Measurements from ENCODE around the gene EID2B.

Gene EID2B

GRCh38 chr19:39494661-39495060 is 38.0 kb downstream of the EID2B start:
- Histone ChIP-seq H3K4me1 (ENCODE audit: insufficient read depth, poor library complexity, severe bottlenecking) (no peaks in the 10 kb centered on the region), H3K9me3 (ENCODE audit: severe bottlenecking) (no peaks in the 10 kb centered on the region), H3K4me3 (ENCODE audit: severe bottlenecking) (no peak overlapping the region), H3K27me3 (ENCODE audit: insufficient read depth, poor library complexity, severe bottlenecking) (peaks cover 23% of the 10 kb centered on the region), H3K36me3 (ENCODE audit: low read depth) (peaks cover 8% of the 10 kb centered on the region), H3K27ac (ENCODE audit: poor library complexity, severe bottlenecking) (no peak overlapping the region)
- ATAC-seq (ENCODE audit: low read depth) (no peak), DNase-seq (ENCODE audit: low spot score) (no peak)
- TF ChIP-seq CTCF (IDR thresholded peaks at IDR 0.05; ENCODE audit: poor library complexity, severe bottlenecking), result no peak

GRCh38 chr19:39492788-39493187 is 39.9 kb downstream of the EID2B start:
- Histone ChIP-seq H3K27me3 (ENCODE audit: insufficient read depth, poor library complexity, severe bottlenecking) (peaks cover 6% of the 10 kb centered on the region), H3K4me1 (ENCODE audit: insufficient read depth, poor library complexity, severe bottlenecking) (no peaks in the 10 kb centered on the region), H3K9me3 (ENCODE audit: severe bottlenecking) (no peaks in the 10 kb centered on the region), H3K27ac (ENCODE audit: poor library complexity, severe bottlenecking) (no peak overlapping the region), H3K36me3 (ENCODE audit: low read depth) (peaks cover 25% of the 10 kb centered on the region), H3K4me3 (ENCODE audit: severe bottlenecking) (no peak overlapping the region)
- ATAC-seq (ENCODE audit: low read depth) (no peak), DNase-seq (ENCODE audit: low spot score) (no peak)
- no peak for TF ChIP-seq CTCF (IDR thresholded peaks at IDR 0.05; ENCODE audit: poor library complexity, severe bottlenecking)

GRCh38 chr19:39492225-39492624 is 40.4 kb downstream of the EID2B start:
- DNase-seq (ENCODE audit: low spot score), result no peak
- H3K36me3 ChIP-seq (ENCODE audit: low read depth), result peaks cover 30% of the 10 kb centered on the region
- ATAC-seq (ENCODE audit: low read depth), result no peak
- no peaks in the 10 kb centered on the region for H3K4me1 ChIP-seq (ENCODE audit: insufficient read depth, poor library complexity, severe bottlenecking)
- H3K27me3 ChIP-seq (ENCODE audit: insufficient read depth, poor library complexity, severe bottlenecking), result peaks cover 2% of the 10 kb centered on the region
- no peak for TF ChIP-seq CTCF (IDR thresholded peaks at IDR 0.05; ENCODE audit: poor library complexity, severe bottlenecking)
- no peak overlapping the region for H3K27ac ChIP-seq (ENCODE audit: poor library complexity, severe bottlenecking)
- H3K9me3 ChIP-seq (ENCODE audit: severe bottlenecking), result no peaks in the 10 kb centered on the region
- H3K4me3 ChIP-seq (ENCODE audit: severe bottlenecking), result no peak overlapping the region

GRCh38 chr19:39489756-39490155 is 42.9 kb downstream of the EID2B start:
- DNase-seq (ENCODE audit: low spot score) (no peak), ATAC-seq (ENCODE audit: low read depth) (no peak)
- peaks cover 50% of the 10 kb centered on the region for H3K36me3 ChIP-seq (ENCODE audit: low read depth)

More at GRCh38 chr19:39489756-39490155, 42.9 kb downstream of the EID2B start:
- no peak for TF ChIP-seq CTCF (IDR thresholded peaks at IDR 0.05; ENCODE audit: poor library complexity, severe bottlenecking)
- Histone ChIP-seq H3K9me3 (ENCODE audit: severe bottlenecking) (no peaks in the 10 kb centered on the region), H3K4me1 (ENCODE audit: insufficient read depth, poor library complexity, severe bottlenecking) (no peaks in the 10 kb centered on the region), H3K27ac (ENCODE audit: poor library complexity, severe bottlenecking) (no peak overlapping the region), H3K27me3 (ENCODE audit: insufficient read depth, poor library complexity, severe bottlenecking) (no peaks in the 10 kb centered on the region), H3K4me3 (ENCODE audit: severe bottlenecking) (no peak overlapping the region)
